Measurements from ENCODE around the gene GLOD5.

GLOD5 gene

DNA sequence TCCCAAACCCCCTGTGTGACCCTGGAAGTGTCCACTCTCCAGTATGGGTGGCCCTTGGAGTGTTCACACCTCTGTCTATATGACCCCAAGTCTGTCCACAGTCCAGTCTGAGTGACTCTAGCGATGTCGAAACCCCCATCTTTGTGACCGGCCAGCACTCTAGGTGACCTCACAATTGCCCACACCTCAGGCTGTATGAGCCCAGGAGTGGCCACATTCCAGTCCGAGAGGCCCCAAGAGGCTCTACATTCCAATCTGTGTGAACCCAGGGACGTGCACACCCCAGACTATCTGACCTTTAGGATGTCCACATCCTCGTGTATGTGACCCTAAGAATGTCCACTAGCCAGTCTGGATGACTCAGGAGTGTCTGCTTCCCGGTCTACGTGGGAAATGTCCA, 7.3 kb upstream of the GLOD5 start:
- DNase-seq (ENCODE audit: low read depth in 2 of 2): no peak

DNA sequence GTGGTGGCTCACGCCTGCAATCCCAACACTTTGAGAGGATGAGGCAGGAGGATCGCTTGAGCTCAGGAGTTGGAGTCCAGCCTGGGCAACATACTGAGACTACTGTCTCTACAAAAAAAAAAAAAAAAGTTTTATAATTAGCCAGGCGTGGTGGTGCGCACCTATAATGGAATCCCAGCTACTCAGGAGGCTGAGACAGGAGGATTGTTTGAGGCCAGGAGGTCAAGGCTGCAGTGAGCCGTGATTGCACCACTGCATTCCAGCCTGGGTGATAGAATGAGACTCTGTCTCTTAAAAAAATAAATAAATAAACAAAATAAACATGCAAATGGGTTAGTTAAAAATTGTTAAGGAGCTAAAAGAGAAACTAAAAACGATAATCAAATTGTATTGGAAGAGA, 7.7 kb downstream of the GLOD5 start:
- no peak for DNase-seq (ENCODE audit: low read depth in 2 of 2)

DNA sequence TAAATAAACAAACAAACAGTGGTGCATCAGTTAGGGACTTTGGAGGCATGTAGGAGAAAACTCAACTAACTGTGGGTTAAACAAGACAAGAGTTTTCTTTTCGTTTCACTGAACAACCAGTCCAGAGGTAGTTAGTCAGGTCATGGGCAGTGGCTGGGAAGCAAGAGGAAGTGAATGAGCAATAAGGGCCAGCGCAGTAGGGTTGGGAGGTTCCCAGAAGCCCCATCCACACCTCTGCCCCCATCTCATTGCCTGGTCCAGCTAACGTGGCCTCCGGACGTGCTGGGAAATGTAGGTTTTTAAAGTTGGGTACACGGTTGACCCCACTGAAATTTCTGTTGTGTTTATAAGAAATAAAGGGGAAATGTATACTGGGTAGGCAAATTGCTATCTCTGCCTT, 8.7 kb downstream of the GLOD5 start:
- DNase-seq (ENCODE audit: low read depth in 2 of 2): no peak

DNA sequence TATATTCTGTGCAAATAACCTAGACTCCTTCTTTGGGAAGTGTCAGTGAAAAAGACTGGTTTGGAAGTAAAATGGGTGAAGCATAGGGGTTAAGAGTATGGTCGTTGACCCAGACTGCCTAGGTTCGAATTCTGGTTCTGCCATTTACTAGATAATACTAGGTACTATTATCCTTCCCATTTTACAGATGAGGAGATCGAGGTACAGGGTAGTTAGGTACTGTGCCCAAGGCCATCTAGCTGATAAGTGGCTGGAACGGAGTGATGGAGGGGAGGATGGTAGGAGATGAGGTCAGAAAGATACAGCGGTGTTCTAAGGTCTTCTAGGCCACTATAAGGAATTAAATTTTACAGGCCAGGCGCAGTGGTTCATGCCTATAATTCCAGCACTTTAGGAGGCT, 11.1 kb downstream of the GLOD5 start:
- no peak for DNase-seq (ENCODE audit: low read depth in 2 of 2)

DNA sequence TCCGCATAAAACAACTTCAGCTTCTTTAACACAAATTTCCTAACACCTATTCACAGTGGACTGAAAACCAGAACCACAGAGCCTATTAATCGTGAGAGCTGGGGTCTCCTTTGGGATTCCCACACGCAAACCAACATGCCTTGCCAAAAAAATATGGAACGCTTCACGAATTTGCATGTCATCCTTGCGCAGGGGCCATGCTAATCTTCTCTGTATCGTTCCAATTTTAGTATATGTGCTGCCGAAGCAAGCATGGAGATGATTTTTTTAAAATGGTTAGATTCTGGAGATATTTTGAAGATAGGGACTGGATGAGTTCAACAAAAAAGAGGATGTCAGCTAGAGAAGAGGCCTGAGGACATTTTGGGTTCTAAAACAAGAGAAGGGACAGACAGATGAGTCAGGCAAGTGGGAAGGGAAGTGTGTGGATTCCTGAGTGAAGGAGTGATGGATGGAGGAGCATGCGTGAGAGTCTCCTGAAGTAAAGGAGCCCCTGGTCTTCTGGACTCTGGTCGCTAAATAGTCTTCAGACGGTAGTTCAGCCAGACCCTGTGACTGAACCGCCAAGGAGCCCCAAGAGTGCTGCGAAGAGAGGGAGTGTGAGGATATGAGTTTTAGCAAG, 15.4 kb downstream of the GLOD5 start:
- no peak for DNase-seq (ENCODE audit: low read depth in 2 of 2)

DNA sequence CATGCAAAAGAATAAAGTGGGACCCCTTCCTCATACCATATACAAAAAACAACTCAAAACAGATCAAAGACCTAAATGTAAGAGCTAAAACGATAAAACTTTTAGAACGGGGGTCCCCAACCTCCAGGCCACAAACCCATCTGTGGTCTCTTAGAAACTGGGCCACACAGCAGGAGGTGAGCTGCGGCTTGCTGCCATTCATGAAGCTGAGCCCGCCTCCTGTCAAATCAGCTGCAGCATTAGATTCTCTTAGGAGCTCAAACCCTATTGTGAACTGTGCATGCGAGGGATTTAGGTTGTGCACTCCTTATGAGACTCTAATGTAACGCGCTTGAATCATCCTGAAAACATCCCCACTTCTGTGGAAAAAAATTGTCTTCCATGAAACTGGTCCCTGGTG, 17.9 kb downstream of the GLOD5 start:
- DNase-seq (ENCODE audit: low read depth in 2 of 2): no peak

DNA sequence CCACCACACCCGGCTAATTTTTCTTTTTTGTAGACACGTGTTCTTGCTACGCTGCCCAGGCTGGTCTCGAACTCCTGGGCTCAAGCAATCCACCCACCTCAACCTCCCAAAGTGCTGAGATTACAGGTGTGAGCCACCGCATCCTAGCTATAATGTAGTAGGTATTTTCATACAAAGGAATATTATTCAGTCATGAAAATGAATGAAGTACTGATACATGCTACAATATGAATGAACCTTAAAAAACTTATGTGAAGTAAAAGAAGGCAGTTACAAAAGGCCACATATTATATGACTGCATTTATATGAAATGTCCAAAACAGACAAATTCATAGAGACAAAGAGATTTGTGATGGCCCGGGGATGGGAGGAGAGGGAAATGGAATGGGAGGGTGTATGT, 20.2 kb downstream of the GLOD5 start:
- no peak for DNase-seq (ENCODE audit: low read depth in 2 of 2)

DNA sequence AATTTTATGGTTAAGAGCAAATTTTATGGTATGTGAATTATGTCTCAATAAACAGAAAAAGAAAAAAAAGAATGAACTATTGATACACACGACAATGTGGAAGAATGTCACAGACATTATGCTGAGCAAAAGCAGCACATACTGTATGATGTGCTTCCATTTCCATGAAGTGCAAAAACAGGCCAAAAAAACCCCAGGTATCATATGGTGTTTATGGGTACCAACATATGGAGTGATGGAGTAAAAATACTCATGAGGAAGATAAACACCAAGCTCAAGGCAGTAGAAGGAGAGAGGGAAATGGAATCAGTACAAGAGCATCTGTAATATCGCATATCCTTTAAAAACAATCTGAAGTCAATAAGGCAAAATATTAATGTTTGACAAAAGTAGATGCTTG, 20.7 kb downstream of the GLOD5 start:
- no peak for DNase-seq (ENCODE audit: low read depth in 2 of 2)

DNA sequence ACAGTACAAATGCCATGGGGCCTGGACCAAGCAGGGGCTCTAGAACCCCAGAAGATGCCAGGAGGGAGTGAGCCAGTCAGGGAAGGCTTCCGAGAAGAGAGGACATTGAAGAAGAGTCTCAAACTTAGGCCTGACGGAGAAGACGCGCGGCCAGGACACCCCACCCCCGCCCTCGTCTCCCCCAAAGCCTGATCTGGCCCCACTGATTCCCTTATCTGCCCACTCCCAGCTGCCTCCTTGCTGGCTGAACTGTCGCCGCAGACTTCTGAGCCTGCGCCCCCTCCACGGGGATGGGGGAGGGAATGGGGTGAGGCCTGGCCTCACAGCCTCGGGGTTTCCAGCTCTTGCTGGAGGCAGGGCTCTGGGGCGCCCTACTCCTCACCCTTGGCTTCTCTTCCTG, 21.2 kb downstream of the GLOD5 start:
- no peak for DNase-seq (ENCODE audit: low read depth in 2 of 2)

DNA sequence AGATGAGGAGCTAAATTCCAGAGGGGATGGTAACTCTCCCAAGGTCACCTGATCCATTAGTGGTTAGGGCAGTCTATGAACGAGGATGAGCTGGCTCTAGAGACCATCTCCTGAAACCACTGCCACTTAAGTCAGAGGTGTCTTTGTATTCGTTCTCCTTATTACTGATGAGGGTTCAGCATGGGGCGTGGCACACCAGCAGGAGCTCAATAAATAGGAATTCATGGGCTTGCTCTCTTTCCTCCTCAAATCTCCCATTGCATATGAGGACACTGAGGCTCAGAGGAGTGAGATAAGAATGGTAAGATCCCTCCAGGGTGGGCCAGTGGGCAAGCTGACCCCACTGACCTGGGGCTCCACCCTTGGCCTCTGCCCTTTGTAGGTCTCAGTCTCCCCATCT, 23.2 kb downstream of the GLOD5 start:
- DNase-seq (ENCODE audit: low read depth in 2 of 2): no peak

DNA sequence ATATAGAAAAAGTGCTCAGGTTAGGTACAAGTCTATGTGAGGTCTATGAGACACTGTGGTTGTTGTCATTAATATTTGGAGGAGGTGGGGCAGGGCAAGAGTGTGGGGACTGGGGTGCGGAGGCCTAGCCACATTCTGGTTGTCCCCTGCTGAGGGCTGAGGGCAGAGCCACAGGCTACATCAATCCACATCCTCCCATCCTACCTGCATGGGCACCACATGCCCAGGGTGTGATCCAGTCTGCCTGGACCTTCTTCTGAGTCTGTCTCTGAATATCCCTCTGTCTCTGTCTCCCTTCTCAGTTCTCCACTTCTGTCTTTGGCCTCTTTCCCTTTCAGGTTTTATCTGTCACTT, 23.6 kb downstream of the GLOD5 start:
- DNase-seq (ENCODE audit: low read depth in 2 of 2): no peak

DNA sequence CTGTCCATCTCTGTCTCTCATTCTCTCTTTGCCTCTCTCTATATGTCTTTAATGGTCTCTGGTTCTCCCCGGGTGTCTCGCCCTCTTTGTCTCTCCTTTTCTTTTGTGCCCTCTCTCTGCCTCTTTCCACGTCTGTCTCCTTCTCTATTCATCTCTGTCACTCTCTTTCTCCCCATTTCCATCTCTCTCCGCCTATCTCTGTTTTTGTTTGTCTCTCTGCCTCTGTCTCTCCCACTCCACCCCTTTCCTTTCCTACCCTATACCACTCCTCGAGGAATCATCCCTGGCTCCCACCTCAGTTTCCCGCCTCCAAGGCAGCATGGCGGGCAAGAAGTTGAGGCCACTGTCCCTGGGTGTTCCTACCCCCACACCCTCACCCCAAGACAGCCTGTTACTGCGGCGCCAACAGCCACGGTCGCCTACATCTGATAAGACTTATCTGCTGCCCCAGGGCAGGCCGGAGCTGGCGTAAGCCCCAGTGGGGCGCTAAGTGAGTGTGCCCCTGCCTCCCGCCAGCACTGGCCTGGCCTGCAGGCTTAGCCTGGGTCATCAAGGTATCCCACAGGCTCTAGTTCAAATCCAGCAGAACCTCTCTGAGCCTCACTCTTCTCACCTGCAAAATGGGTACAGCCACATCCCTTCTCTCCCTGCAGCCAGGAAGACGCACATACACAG, 24.1 kb downstream of the GLOD5 start:
- DNase-seq (ENCODE audit: low read depth in 2 of 2): no peak

DNA sequence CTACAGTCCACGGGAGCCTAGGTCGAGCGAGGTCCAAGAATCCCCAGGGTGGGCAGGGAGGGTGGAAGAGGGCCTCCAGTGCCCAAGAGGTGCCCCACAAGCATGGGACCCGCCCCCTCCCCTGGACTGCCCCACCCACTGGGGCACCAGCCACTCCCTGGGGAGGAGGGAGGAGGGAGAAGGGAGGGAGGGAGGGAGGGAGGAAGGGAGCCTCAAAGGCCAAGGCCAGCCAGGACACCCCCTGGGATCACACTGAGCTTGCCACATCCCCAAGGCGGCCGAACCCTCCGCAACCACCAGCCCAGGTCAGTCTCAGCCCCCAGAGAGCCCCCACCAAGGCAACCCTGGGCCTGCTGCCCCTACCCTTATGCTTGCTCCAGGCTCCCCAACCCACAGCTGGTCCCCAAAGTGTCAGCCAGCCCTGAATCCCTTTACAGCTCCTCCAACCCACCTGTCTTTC, 24.8 kb downstream of the GLOD5 start, which contains the start of gene GATA1:
Gene GATA1 (plus strand): TSS at position 250 of the 460 bp plus-strand sequence. CDS start 4,520 bp downstream, outside the sequence.
- DNase-seq (ENCODE audit: low read depth in 2 of 2): no peak

DNA sequence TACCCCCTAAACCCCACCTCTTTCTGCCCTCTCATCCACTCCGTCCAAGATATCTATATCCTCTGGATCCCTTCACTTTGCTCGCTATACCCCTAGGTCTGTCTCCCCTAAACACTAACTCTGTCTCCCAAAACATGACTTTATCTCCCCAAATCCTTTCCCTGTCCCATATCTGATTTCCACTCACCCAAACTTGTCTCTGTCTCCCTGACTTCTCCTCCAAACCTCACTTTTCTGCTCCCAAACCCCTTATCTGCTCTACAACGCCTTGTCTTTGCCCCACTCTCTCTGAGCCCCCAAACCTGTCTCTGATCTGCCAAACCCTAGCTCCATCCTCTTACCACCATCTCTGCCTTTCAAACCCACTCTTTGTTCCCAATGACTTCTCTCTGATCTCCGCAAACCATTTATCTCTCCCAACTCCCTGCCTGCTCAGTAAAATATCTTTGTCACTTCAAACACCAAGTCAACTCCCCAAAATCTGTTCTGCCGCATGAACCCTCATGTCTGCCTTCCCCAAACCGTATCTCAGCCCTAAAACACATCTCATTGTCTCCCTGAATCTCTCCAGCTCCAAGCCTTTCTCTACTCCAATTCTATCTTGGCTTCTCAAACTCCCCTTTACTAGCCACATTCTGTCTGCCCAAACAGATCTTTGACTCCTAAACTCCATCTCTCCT, 25.4 kb downstream of the GLOD5 start:
- no peak for DNase-seq (ENCODE audit: low read depth in 2 of 2)

DNA sequence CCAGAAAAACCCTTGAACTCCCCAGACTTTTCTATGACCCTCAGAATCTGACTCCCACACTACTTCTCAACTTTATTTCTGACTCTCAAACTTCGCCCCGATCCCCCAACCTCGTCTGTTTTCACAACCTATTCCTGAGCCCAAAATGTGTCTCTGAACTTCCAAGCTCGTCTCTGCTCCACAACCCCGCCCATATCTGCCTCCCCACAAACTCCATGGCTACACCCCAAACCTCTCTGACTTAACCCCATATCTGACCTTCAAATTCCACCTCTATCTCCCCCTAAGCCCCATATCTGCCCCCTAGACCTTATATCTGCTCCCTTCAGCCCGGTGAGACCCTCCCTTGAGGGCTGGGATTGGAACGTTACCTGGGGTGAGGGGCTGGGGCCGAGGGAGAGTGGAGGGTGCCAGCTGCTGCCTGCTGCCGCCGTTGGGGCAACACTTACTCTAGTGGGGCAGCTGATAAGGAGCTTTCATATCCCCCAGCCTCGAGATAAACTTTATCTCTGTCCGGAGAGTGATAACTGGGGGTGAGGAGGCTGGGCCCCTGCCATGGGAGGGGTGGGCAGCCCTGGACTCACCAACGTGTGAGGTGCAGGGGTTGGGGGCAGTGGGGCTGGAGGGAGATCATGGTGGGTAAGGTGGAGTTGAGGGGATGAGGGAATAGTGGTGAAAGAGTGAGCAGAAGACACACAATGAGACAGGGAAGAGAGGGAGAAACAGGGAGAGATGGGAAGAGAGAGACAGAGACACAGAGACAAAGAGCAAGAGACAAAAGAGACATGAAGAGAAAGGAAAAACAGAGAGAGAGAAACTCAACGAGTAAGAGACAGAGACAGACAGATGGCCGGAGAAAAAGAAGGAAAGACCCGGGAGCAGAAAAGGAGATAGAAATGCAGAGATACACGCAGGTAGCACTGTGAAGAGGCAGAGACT, 26.2 kb downstream of the GLOD5 start:
- DNase-seq (ENCODE audit: low read depth in 2 of 2): no peak

DNA sequence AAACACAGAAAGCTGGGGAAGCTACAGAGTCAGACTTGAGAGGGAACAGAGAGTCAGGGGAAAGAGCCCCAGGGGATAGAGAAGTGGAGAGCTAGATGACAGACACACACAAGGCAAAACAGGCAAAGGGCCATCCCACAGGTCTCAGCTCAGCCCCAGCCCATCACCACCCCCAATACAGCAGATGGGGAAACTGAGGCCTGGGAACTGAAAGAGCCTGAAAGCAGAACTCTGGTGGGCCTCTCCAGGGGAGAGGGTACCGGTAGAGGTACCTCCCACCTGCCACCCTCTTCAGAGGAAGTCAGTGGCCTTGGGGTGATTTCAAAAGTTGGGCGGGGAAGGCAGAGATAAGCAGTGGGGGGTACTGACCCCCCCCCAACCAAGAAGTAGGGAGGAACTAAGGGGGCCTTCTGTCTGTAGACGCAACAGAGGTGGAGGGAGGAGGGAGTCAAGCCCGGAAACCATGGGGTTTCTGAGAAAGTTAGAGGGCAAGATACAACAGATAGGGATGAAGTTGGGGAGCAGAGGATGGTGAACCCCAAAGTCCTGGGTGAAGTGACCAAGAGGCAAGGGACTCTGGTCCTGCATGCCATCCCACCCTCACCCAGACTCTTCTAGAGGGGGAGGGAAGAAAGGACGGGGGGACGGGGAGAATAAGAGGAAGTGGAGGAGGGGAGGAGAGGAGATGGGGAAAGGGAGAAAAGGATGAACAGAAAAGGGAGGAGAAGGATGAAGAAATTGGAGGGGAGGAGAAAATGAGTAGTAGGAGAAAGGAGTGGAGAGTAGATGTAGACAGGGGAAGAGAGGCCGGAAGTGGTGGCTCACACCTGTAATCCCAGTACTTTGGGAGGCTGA, 28.0 kb downstream of the GLOD5 start:
- DNase-seq (ENCODE audit: low read depth in 2 of 2): no peak

DNA sequence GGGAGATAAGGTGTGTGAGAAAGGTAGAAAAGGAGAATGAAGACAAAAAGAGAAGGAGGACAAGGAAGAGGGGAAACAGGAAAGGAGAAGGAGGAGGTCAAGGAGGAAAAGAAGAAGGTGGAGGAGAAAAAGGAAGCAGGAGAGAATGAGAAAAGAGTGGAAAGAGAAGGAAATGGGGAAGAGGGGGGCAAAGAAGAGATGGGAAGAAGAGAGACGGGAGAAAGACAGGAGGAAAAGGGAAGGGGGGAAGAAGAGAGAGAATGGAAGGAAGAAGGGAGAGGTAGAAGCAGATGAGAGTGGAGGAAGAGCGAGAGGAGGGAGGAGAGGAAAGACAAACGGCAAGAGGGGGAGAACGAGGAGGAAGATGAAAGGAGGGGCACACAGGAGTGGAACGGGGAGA, 28.9 kb downstream of the GLOD5 start:
- DNase-seq (ENCODE audit: low read depth in 2 of 2): no peak

DNA sequence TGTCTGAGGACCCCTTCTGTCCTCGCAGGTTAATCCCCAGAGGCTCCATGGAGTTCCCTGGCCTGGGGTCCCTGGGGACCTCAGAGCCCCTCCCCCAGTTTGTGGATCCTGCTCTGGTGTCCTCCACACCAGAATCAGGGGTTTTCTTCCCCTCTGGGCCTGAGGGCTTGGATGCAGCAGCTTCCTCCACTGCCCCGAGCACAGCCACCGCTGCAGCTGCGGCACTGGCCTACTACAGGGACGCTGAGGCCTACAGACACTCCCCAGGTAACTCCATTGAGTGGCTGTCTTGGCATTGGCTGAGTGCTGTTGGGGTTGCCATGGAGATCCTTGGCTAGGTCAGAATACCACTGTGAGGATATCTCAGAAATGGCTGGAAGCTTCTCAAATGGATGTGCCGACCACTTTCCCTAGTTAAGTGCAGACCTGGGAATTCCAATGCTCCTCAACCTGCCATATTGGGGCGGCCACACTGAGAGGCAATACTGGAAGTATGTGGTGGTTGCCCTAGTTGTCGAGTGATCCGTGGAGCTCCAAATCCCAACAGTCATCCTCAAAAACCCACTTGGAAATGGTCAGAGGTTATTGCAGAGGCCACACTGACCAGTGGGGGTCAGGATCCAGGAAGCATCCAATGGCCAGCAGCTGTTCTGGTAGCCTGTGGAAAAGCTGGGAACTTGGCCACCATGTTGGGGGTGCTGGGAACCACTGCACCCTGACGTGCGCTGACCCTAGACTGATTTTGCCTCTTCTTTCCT, 29.7 kb downstream of the GLOD5 start:
- no peak for DNase-seq (ENCODE audit: low read depth in 2 of 2)

DNA sequence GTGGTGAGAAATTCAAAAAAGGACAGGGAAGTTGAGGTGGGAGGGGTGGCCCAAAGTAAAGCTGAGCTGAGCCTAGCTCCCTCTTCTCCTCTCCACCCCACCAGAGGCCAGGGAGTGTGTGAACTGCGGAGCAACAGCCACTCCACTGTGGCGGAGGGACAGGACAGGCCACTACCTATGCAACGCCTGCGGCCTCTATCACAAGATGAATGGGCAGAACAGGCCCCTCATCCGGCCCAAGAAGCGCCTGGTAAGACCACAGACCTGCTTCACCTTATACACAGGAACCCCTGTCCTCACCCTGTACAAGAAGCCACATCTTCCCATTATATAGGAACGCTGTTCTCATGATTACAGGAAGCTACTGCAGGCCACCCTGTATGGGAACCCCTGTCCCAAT, 30.7 kb downstream of the GLOD5 start:
- no peak for DNase-seq (ENCODE audit: low read depth in 2 of 2)

DNA sequence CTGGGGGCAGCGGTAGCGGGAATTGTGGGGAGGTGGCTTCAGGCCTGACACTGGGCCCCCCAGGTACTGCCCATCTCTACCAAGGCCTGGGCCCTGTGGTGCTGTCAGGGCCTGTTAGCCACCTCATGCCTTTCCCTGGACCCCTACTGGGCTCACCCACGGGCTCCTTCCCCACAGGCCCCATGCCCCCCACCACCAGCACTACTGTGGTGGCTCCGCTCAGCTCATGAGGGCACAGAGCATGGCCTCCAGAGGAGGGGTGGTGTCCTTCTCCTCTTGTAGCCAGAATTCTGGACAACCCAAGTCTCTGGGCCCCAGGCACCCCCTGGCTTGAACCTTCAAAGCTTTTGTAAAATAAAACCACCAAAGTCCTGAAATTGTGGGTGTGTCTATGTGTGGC, 32.4 kb downstream of the GLOD5 start:
- no peak for DNase-seq (ENCODE audit: low read depth in 2 of 2)

All from activated CD4-positive, alpha-beta T cell treated with anti-CD3 and anti-CD28 coated beads for 24 hours (primary cell).